ENCODE measurements around the gene WWOX. TPM values are rescaled to one million over a fixed set of nuclear protein-coding genes. Genes with fewer than 3 reads are reported as not detected.

Gene WWOX
- total RNA-seq, 1 donor from 2014 or later: 28.2 TPM

GRCh38 chr16:79162977-79163376 lies 1063.5 kb downstream of the WWOX start:
- peaks cover 26% of the 10 kb centered on the region for H3K4me1 Mint-ChIP-seq (ENCODE audit: unreplicated experiment)
- no peaks in the 10 kb centered on the region for H3K36me3 Mint-ChIP-seq
- H3K27me3 Mint-ChIP-seq: no peaks in the 10 kb centered on the region
- no peak for DNase-seq (ENCODE audit: extremely low spot score, unreplicated experiment)
- no peak overlapping the region for H3K4me3 Mint-ChIP-seq
- H3K27ac Mint-ChIP-seq: no peak overlapping the region
- peaks cover 5% of the 10 kb centered on the region for H3K9me3 Mint-ChIP-seq
- TF ChIP-seq CTCF (conservative IDR thresholded peaks at IDR 0.05): no peak

GRCh38 chr16:79163691-79164387 lies 1064.4 kb downstream of the WWOX start:
- Mint-ChIP-seq H3K27ac (no peak overlapping the region), H3K27me3 (no peaks in the 10 kb centered on the region), H3K36me3 (no peaks in the 10 kb centered on the region), H3K4me1 (ENCODE audit: unreplicated experiment) (peaks cover 26% of the 10 kb centered on the region), H3K4me3 (peak overlapping the region; percentile 35), H3K9me3 (peaks cover 7% of the 10 kb centered on the region)
- DNase-seq (ENCODE audit: extremely low spot score, unreplicated experiment): no peak
- TF ChIP-seq CTCF (conservative IDR thresholded peaks at IDR 0.05): no peak

GRCh38 chr16:79164388-79164995 lies 1065.0 kb downstream of the WWOX start:
- Mint-ChIP-seq H3K27ac (no peak overlapping the region), H3K9me3 (peaks cover 7% of the 10 kb centered on the region), H3K36me3 (no peaks in the 10 kb centered on the region), H3K4me3 (no peak overlapping the region), H3K4me1 (ENCODE audit: unreplicated experiment) (peaks cover 26% of the 10 kb centered on the region), H3K27me3 (no peaks in the 10 kb centered on the region)
- TF ChIP-seq CTCF (conservative IDR thresholded peaks at IDR 0.05): no peak
- no peak for DNase-seq (ENCODE audit: extremely low spot score, unreplicated experiment)

GRCh38 chr16:79165079-79165478 lies 1065.6 kb downstream of the WWOX start:
- peaks cover 7% of the 10 kb centered on the region for H3K9me3 Mint-ChIP-seq
- no peaks in the 10 kb centered on the region for H3K36me3 Mint-ChIP-seq
- no peak for TF ChIP-seq CTCF (conservative IDR thresholded peaks at IDR 0.05)
- no peaks in the 10 kb centered on the region for H3K27me3 Mint-ChIP-seq
- peaks cover 26% of the 10 kb centered on the region for H3K4me1 Mint-ChIP-seq (ENCODE audit: unreplicated experiment)
- DNase-seq (ENCODE audit: extremely low spot score, unreplicated experiment): no peak
- H3K4me3 Mint-ChIP-seq: no peak overlapping the region
- no peak overlapping the region for H3K27ac Mint-ChIP-seq

GRCh38 chr16:79165506-79165905 lies 1066.1 kb downstream of the WWOX start:
- peaks cover 7% of the 10 kb centered on the region for H3K9me3 Mint-ChIP-seq
- no peak overlapping the region for H3K4me3 Mint-ChIP-seq
- H3K27me3 Mint-ChIP-seq: no peaks in the 10 kb centered on the region
- peaks cover 26% of the 10 kb centered on the region for H3K4me1 Mint-ChIP-seq (ENCODE audit: unreplicated experiment)
- DNase-seq (ENCODE audit: extremely low spot score, unreplicated experiment): no peak
- no peaks in the 10 kb centered on the region for H3K36me3 Mint-ChIP-seq
- TF ChIP-seq CTCF (conservative IDR thresholded peaks at IDR 0.05): no peak
- peak overlapping the region; percentile 42 for H3K27ac Mint-ChIP-seq
